Trophoblast cell (in vitro differentiated cells and primary cell): ENCODE measurements around the gene GNPTAB.

Source experiments
- DNase-seq, 2 donors: peaks; one replicate each; pipeline ENCODE4 v3.0.0-alpha.2; 2016
- H2AFZ ChIP-seq: 2 replicates; pipeline ENCODE4 v1.6.1; 2013; ENCODE audit warnings: low read length, moderate library complexity, mild to moderate bottlenecking; ENCODE audit not compliant: insufficient read depth, poor library complexity
- H2AK5ac ChIP-seq: 2 replicates; pipeline ENCODE4 v1.6.1; 2013; ENCODE audit warnings: mild to moderate bottlenecking, low read length
- H2BK120ac ChIP-seq: 2 replicates; pipeline ENCODE4 v1.6.1; 2013; ENCODE audit warnings: low read length, mild to moderate bottlenecking, moderate library complexity; ENCODE audit not compliant: insufficient read depth, poor library complexity
- H2BK12ac ChIP-seq: 2 replicates; pipeline ENCODE4 v1.6.1; 2013; ENCODE audit warnings: mild to moderate bottlenecking, low read length, moderate library complexity
- H2BK5ac ChIP-seq: 2 replicates; pipeline ENCODE4 v1.6.1; 2013; ENCODE audit warnings: low read length, low read depth, moderate library complexity, mild to moderate bottlenecking; ENCODE audit not compliant: poor library complexity
- H3K14ac ChIP-seq: 2 replicates; pipeline ENCODE4 v1.6.1; 2013; ENCODE audit warnings: mild to moderate bottlenecking, low read length
- H3K18ac ChIP-seq: 2 replicates; pipeline ENCODE4 v1.6.1; 2013; ENCODE audit warnings: mild to moderate bottlenecking, low read length
- H3K23ac ChIP-seq: 2 replicates; pipeline ENCODE4 v1.6.1; 2013; ENCODE audit warnings: low read length
- H3K27ac ChIP-seq: 2 replicates; pipeline ENCODE4 v1.5.1; 2013; ENCODE audit warnings: low read depth, mild to moderate bottlenecking, inconsistent platforms, low read length, moderate library complexity
- H3K27me3 ChIP-seq: 2 replicates; pipeline ENCODE4 v1.6.1; 2013; ENCODE audit warnings: inconsistent platforms, mild to moderate bottlenecking, low read length, moderate library complexity; ENCODE audit not compliant: insufficient read depth
- H3K36me3 ChIP-seq, 2 experiments: 1 replicate in 1 of 2; 2 replicates in 1 of 2; pipeline ENCODE4 v1.6.1; 2013; ENCODE audit warnings: low read length in 2 of 2, mild to moderate bottlenecking in 2 of 2, moderate library complexity in 1 of 2; ENCODE audit not compliant: insufficient read depth in 2 of 2, control insufficient read depth in 1 of 2
- H3K4ac ChIP-seq: 2 replicates; pipeline ENCODE4 v1.6.1; 2013; ENCODE audit warnings: low read depth, mild to moderate bottlenecking, low read length, moderate library complexity
- H3K4me1 ChIP-seq, 2 experiments: 1 replicate in 1 of 2; 2 replicates in 1 of 2; pipeline ENCODE4 v1.6.1; 2013; ENCODE audit warnings: low read length in 2 of 2, mild to moderate bottlenecking in 2 of 2, moderate library complexity in 1 of 2; ENCODE audit not compliant: insufficient read depth in 2 of 2, control insufficient read depth in 1 of 2
- H3K4me2 ChIP-seq: 2 replicates; pipeline ENCODE4 v1.6.1; 2013; ENCODE audit warnings: inconsistent platforms, mild to moderate bottlenecking, low read length, moderate library complexity
- H3K4me3 ChIP-seq: 2 replicates; pipeline ENCODE4 v1.5.1; 2013; ENCODE audit warnings: mild to moderate bottlenecking, low read depth, low read length, inconsistent platforms
- H3K79me1 ChIP-seq: one replicate; pipeline ENCODE4 v1.6.1; 2013; ENCODE audit warnings: low read length
- H3K79me2 ChIP-seq: 2 replicates; pipeline ENCODE4 v1.6.1; 2013; ENCODE audit warnings: low read length, mild to moderate bottlenecking; ENCODE audit not compliant: control insufficient read depth, insufficient read depth, poor library complexity
- H3K9ac ChIP-seq: 2 replicates; pipeline ENCODE4 v1.6.1; 2013; ENCODE audit warnings: mild to moderate bottlenecking, low read length
- H3K9me3 ChIP-seq: 2 replicates; pipeline ENCODE4 v1.6.1; 2013; ENCODE audit warnings: low read depth, mild to moderate bottlenecking, control low read depth, inconsistent platforms, low read length; ENCODE audit not compliant: insufficient read depth
- H4K12ac ChIP-seq: 2 replicates; pipeline ENCODE4 v1.6.1; 2013; ENCODE audit warnings: low read depth, mild to moderate bottlenecking, low read length, moderate library complexity
- H4K8ac ChIP-seq: 2 replicates; pipeline ENCODE4 v1.6.1; 2013; ENCODE audit warnings: low read depth, mild to moderate bottlenecking, low read length, moderate library complexity
- H4K91ac ChIP-seq: one replicate; pipeline ENCODE4 v1.6.1; 2013; ENCODE audit warnings: low read depth, mild to moderate bottlenecking, low read length, moderate library complexity
- WGBS: extraction: QIAGEN DNeasy Blood & Tissue Kit; methylation state at CpG from one replicate; pipeline ENCODE4 v1.1.7; 2013; ENCODE audit warnings: missing lambda C conversion rate; ENCODE audit not compliant: insufficient read length, insufficient coverage; ENCODE audit errors: extremely low coverage; 5-methylcytosine and 5-hydroxymethylcytosine counted together

The GNPTAB gene

GRCh38 chr12:101852998-101853397 is 22.2 kb upstream of the GNPTAB start:
- H3K79me1 ChIP-seq = peaks cover 6% of the 10 kb centered on the region
- peaks cover 8 to 11% of the 10 kb centered on the region in 2 experiments for H3K4me1 ChIP-seq
- no peak overlapping the region for H3K23ac ChIP-seq
- no peak overlapping the region for H2BK120ac ChIP-seq
- H4K91ac ChIP-seq = no peak overlapping the region
- no peak overlapping the region for H3K4me2 ChIP-seq
- no peaks in the 10 kb centered on the region for H3K27me3 ChIP-seq
- no peak overlapping the region for H3K18ac ChIP-seq
- no peak for DNase-seq
- no peak overlapping the region for H4K8ac ChIP-seq
- no peak overlapping the region for H3K27ac ChIP-seq
- no peaks in the 10 kb centered on the region for H3K36me3 ChIP-seq
- no peaks in the 10 kb centered on the region for H3K9me3 ChIP-seq
- H3K14ac ChIP-seq = no peak overlapping the region
- H3K4me3 ChIP-seq = no peak overlapping the region
- H3K9ac ChIP-seq = no peak overlapping the region
- H2BK5ac ChIP-seq = no peak overlapping the region
- H2AK5ac ChIP-seq = no peak overlapping the region
- no peak overlapping the region for H4K12ac ChIP-seq
- no peak overlapping the region for H3K4ac ChIP-seq
- H2BK12ac ChIP-seq = no peak overlapping the region
- H3K79me2 ChIP-seq = no peaks in the 10 kb centered on the region
- H2AFZ ChIP-seq = no peak overlapping the region

- WGBS = no CpG with 5 or more reads among the region's 1 CpG
Observed at GRCh38 chr12:101850199-101850598, 19.4 kb upstream of the GNPTAB start.

GRCh38 chr12:101847325-101847724 is 16.6 kb upstream of the GNPTAB start:
- Histone ChIP-seq H3K4me2 (no peak overlapping the region), H3K9ac (no peak overlapping the region), H3K23ac (no peak overlapping the region), H3K4me1 (no peaks in the 10 kb centered on the region), H3K27me3 (no peaks in the 10 kb centered on the region), H2BK12ac (no peak overlapping the region), H3K9me3 (no peaks in the 10 kb centered on the region), H3K79me1 (no peaks in the 10 kb centered on the region), H4K12ac (no peak overlapping the region), H3K27ac (no peak overlapping the region), H2BK120ac (no peak overlapping the region), H3K4ac (no peak overlapping the region), H3K4me3 (no peak overlapping the region), H3K79me2 (no peaks in the 10 kb centered on the region), H4K8ac (no peak overlapping the region), H2AFZ (no peak overlapping the region), H4K91ac (no peak overlapping the region), H3K14ac (no peak overlapping the region), H3K36me3 (no peaks in the 10 kb centered on the region), H2BK5ac (no peak overlapping the region), H2AK5ac (no peak overlapping the region), H3K18ac (no peak overlapping the region)
- DNase-seq = no peak
- WGBS = no CpG with 5 or more reads among the region's 5 CpGs

More at GRCh38 chr12:101850199-101850598, 19.4 kb upstream of the GNPTAB start:
- Histone ChIP-seq H2BK12ac (no peak overlapping the region), H2BK120ac (no peak overlapping the region), H2BK5ac (no peak overlapping the region), H3K36me3 (no peaks in the 10 kb centered on the region), H3K4me1 (peaks cover 3 to 4% of the 10 kb centered on the region in 2 experiments), H3K14ac (no peak overlapping the region), H3K27me3 (no peaks in the 10 kb centered on the region), H3K9ac (no peak overlapping the region), H3K27ac (no peak overlapping the region), H3K79me2 (no peaks in the 10 kb centered on the region), H4K8ac (no peak overlapping the region), H2AK5ac (no peak overlapping the region), H4K12ac (no peak overlapping the region), H3K18ac (no peak overlapping the region), H3K79me1 (peaks cover 4% of the 10 kb centered on the region), H3K4me3 (no peak overlapping the region), H3K4ac (no peak overlapping the region), H3K4me2 (no peak overlapping the region), H3K9me3 (no peaks in the 10 kb centered on the region), H4K91ac (no peak overlapping the region), H3K23ac (no peak overlapping the region), H2AFZ (no peak overlapping the region)
- DNase-seq = no peak

GRCh38 chr12:101845137-101845711 is 14.5 kb upstream of the GNPTAB start:
- H2BK5ac ChIP-seq = no peak overlapping the region
- no peaks in the 10 kb centered on the region for H3K79me1 ChIP-seq
- no peaks in the 10 kb centered on the region for H3K36me3 ChIP-seq
- no peaks in the 10 kb centered on the region for H3K79me2 ChIP-seq
- no peak overlapping the region for H4K12ac ChIP-seq
- no peak overlapping the region for H3K4me2 ChIP-seq
- WGBS = no CpG with 5 or more reads among the region's 5 CpGs
- no peaks in the 10 kb centered on the region for H3K4me1 ChIP-seq
- H3K4ac ChIP-seq = no peak overlapping the region
- no peak overlapping the region for H2AFZ ChIP-seq
- H3K27me3 ChIP-seq = no peaks in the 10 kb centered on the region
- no peak overlapping the region for H3K4me3 ChIP-seq
- no peak overlapping the region for H3K18ac ChIP-seq
- no peak overlapping the region for H2AK5ac ChIP-seq
- no peak overlapping the region for H3K27ac ChIP-seq
- H4K91ac ChIP-seq = no peak overlapping the region
- no peak overlapping the region for H3K23ac ChIP-seq
- H3K9ac ChIP-seq = no peak overlapping the region
- H4K8ac ChIP-seq = no peak overlapping the region
- H2BK120ac ChIP-seq = no peak overlapping the region
- H2BK12ac ChIP-seq = no peak overlapping the region
- H3K14ac ChIP-seq = no peak overlapping the region
- no peak for DNase-seq
- H3K9me3 ChIP-seq = no peaks in the 10 kb centered on the region
